Mammary epithelial cell (primary cell): ENCODE results near the gene ATF5.

Experiments used
- EZH2 ChIP-seq: IDR thresholded peaks from 2 replicates; pipeline ENCODE4 v1.6.1; 2012; ENCODE audit warnings: low read length, inconsistent platforms, borderline replicate concordance
- TF ChIP-seq, protein P1 (sequence below), 2 donors: IDR thresholded peaks in 1 of 2; conservative IDR thresholded peaks in 1 of 2; 2 replicates each; pipeline ENCODE4 v1.5.1; 2011 to 2012; ENCODE audit warnings: inconsistent platforms in 2 of 2, low read length in 2 of 2, mild to moderate bottlenecking in 2 of 2, control low read depth in 1 of 2, low read depth in 1 of 2; ENCODE audit not compliant: insufficient read depth in 1 of 2; ENCODE audit errors: extremely low read depth in 1 of 2

DNA sequence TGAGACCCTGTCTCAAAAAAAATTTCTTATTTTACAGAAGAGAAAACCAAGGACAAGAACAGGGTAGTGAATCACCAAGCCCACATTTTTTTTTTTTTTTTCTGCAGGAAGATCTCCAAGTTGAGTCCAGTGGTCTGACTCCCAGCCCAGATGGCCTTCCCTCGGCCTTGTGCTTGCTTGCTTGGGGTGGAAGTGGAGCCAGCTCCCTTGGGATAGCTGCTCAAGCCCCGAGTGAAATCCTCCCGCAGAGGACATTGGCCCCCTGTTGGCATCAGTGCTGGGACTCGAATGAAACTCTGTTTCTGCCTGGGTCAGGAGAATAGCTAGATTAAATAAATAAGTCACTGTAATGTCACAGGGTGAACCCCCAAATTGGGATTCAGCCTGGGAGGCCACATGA lies 9.7 kb downstream of the ATF5 start:
- TF ChIP-seq, protein P1, sequence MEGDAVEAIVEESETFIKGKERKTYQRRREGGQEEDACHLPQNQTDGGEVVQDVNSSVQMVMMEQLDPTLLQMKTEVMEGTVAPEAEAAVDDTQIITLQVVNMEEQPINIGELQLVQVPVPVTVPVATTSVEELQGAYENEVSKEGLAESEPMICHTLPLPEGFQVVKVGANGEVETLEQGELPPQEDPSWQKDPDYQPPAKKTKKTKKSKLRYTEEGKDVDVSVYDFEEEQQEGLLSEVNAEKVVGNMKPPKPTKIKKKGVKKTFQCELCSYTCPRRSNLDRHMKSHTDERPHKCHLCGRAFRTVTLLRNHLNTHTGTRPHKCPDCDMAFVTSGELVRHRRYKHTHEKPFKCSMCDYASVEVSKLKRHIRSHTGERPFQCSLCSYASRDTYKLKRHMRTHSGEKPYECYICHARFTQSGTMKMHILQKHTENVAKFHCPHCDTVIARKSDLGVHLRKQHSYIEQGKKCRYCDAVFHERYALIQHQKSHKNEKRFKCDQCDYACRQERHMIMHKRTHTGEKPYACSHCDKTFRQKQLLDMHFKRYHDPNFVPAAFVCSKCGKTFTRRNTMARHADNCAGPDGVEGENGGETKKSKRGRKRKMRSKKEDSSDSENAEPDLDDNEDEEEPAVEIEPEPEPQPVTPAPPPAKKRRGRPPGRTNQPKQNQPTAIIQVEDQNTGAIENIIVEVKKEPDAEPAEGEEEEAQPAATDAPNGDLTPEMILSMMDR (conservative IDR thresholded peaks at IDR 0.05 in 1 of 2, IDR thresholded peaks at IDR 0.05 in 1 of 2; ENCODE audit: extremely low read depth in 1 of 2, insufficient read depth in 1 of 2, low read depth in 1 of 2, low read length in 2 of 2) = no peak
- TF ChIP-seq EZH2 = no peak
